ENCODE results near the gene COL6A3. TPM values are rescaled to one million over a fixed set of nuclear protein-coding genes. Genes with fewer than 3 reads are reported as not detected.

Gene COL6A3
- total RNA-seq, 1 donor from 2014 or later: 0.41 TPM

- Histone ChIP-seq H3K36me3 (no peaks in the 10 kb centered on the region), H3K4me3 (no peak overlapping the region), H3K9me3 (ENCODE audit: low read depth) (no peaks in the 10 kb centered on the region), H3K4me1 (no peaks in the 10 kb centered on the region), H3K9ac (no peak overlapping the region), H3K27ac (no peak overlapping the region), H2AFZ (replicated peaks) (no peak overlapping the region), H3K79me2 (ENCODE audit: low read depth) (no peaks in the 10 kb centered on the region), H3F3A (ENCODE audit: low read depth) (no peaks in the 10 kb centered on the region), H4K20me1 (ENCODE audit: low read depth) (no peaks in the 10 kb centered on the region), H3K27me3 (no peaks in the 10 kb centered on the region), H3K4me2 (no peak overlapping the region)
- H3K9me3 Mint-ChIP-seq: no peaks in the 10 kb centered on the region
- no peak overlapping the region for H3K4me3 Mint-ChIP-seq
- TF ChIP-seq CTCF (IDR thresholded peaks at IDR 0.05) (peak; percentile 40), EZH2 (IDR thresholded peaks at IDR 0.05) (no peak), EZH2phosphoT487 (IDR thresholded peaks at IDR 0.05) (no peak)
- no peaks in the 10 kb centered on the region for H3K36me3 Mint-ChIP-seq
- no peak overlapping the region for H3K27ac Mint-ChIP-seq
- DNase-seq (ENCODE audit: low spot score): peak; percentile 13
- H3K4me1 Mint-ChIP-seq: peaks cover 8% of the 10 kb centered on the region
- no peaks in the 10 kb centered on the region for H3K27me3 Mint-ChIP-seq (ENCODE audit: insufficient read depth, low read depth)
Measured at GRCh38 chr2:237322564-237322963, 91.4 kb downstream of the COL6A3 start.

- Mint-ChIP-seq H3K27me3 (ENCODE audit: insufficient read depth, low read depth) (no peaks in the 10 kb centered on the region), H3K27ac (no peak overlapping the region), H3K36me3 (no peaks in the 10 kb centered on the region), H3K9me3 (no peaks in the 10 kb centered on the region), H3K4me3 (no peak overlapping the region), H3K4me1 (peaks cover 8% of the 10 kb centered on the region)
- Histone ChIP-seq H3K4me3 (no peak overlapping the region), H3K4me2 (no peak overlapping the region), H3F3A (ENCODE audit: low read depth) (no peaks in the 10 kb centered on the region), H3K79me2 (ENCODE audit: low read depth) (no peaks in the 10 kb centered on the region), H3K27ac (no peak overlapping the region), H3K9ac (no peak overlapping the region), H4K20me1 (ENCODE audit: low read depth) (no peaks in the 10 kb centered on the region), H3K4me1 (no peaks in the 10 kb centered on the region), H3K27me3 (no peaks in the 10 kb centered on the region), H2AFZ (replicated peaks) (no peak overlapping the region), H3K36me3 (no peaks in the 10 kb centered on the region), H3K9me3 (ENCODE audit: low read depth) (no peaks in the 10 kb centered on the region)
- TF ChIP-seq EZH2 (IDR thresholded peaks at IDR 0.05) (no peak), EZH2phosphoT487 (IDR thresholded peaks at IDR 0.05) (no peak), CTCF (IDR thresholded peaks at IDR 0.05) (no peak)
- no peak for DNase-seq (ENCODE audit: low spot score)
Measured at GRCh38 chr2:237321746-237322145, 92.2 kb downstream of the COL6A3 start.

- TF ChIP-seq EZH2 (IDR thresholded peaks at IDR 0.05) (no peak), EZH2phosphoT487 (IDR thresholded peaks at IDR 0.05) (no peak), CTCF (IDR thresholded peaks at IDR 0.05) (no peak)
- no peak overlapping the region for H3K27ac Mint-ChIP-seq
- no peaks in the 10 kb centered on the region for H3K36me3 Mint-ChIP-seq
- no peaks in the 10 kb centered on the region for H3K9me3 Mint-ChIP-seq
- Histone ChIP-seq H3K27ac (no peak overlapping the region), H3K4me3 (no peak overlapping the region), H3F3A (ENCODE audit: low read depth) (no peaks in the 10 kb centered on the region), H3K27me3 (no peaks in the 10 kb centered on the region), H3K9me3 (ENCODE audit: low read depth) (no peaks in the 10 kb centered on the region), H3K4me1 (no peaks in the 10 kb centered on the region), H3K4me2 (no peak overlapping the region), H2AFZ (replicated peaks) (no peak overlapping the region), H3K36me3 (no peaks in the 10 kb centered on the region), H4K20me1 (ENCODE audit: low read depth) (no peaks in the 10 kb centered on the region), H3K9ac (no peak overlapping the region), H3K79me2 (ENCODE audit: low read depth) (no peaks in the 10 kb centered on the region)
- peaks cover 8% of the 10 kb centered on the region for H3K4me1 Mint-ChIP-seq
- no peak overlapping the region for H3K4me3 Mint-ChIP-seq
- no peak for DNase-seq (ENCODE audit: low spot score)
- H3K27me3 Mint-ChIP-seq (ENCODE audit: insufficient read depth, low read depth): no peaks in the 10 kb centered on the region
Measured at GRCh38 chr2:237320801-237321560, 93.0 kb downstream of the COL6A3 start.

All from neural progenitor cell (in vitro differentiated cells).